H9 (cell line): ENCODE data around the gene PLEKHF1. TPM values are rescaled to one million over a fixed set of nuclear protein-coding genes. Genes with fewer than 3 reads are reported as not detected.

Experiments used
- DNase-seq: peaks from one replicate; pipeline ENCODE4 v3.0.0-alpha.2; 2017
- H2AFZ ChIP-seq: one replicate; pipeline ENCODE4 v1.6.1; 2013; ENCODE audit warnings: mild to moderate bottlenecking, low read length, control low read depth, moderate library complexity
- H2AK5ac ChIP-seq: 2 replicates; pipeline ENCODE4 v1.6.1; 2013; ENCODE audit warnings: low read length, control low read depth, mixed read lengths; ENCODE audit not compliant: insufficient read length
- H2BK120ac ChIP-seq: one replicate; pipeline ENCODE4 v1.6.1; 2013; ENCODE audit warnings: low read depth, mild to moderate bottlenecking, low read length, control low read depth, inconsistent platforms; ENCODE audit not compliant: poor library complexity, severe bottlenecking
- H2BK12ac ChIP-seq: 2 replicates; pipeline ENCODE4 v1.6.1; 2013; ENCODE audit warnings: low read length, control low read depth, mixed read lengths, low read depth; ENCODE audit not compliant: insufficient read length
- H2BK15ac ChIP-seq: 2 replicates; pipeline ENCODE4 v1.6.1; 2013; ENCODE audit warnings: low read depth, low read length, control low read depth
- H2BK20ac ChIP-seq: one replicate; pipeline ENCODE4 v1.6.1; 2013; ENCODE audit warnings: low read depth, mild to moderate bottlenecking, low read length, control low read depth, inconsistent platforms; ENCODE audit not compliant: poor library complexity, severe bottlenecking
- H2BK5ac ChIP-seq: 2 replicates; pipeline ENCODE4 v1.6.1; 2013; ENCODE audit warnings: low read length, control low read depth, mixed read lengths; ENCODE audit not compliant: insufficient read length
- H3K14ac ChIP-seq: 2 replicates; pipeline ENCODE4 v1.6.1; 2013; ENCODE audit warnings: low read length, control low read depth; ENCODE audit not compliant: insufficient read depth
- H3K18ac ChIP-seq: 2 replicates; pipeline ENCODE4 v1.6.1; 2013; ENCODE audit warnings: low read depth, mild to moderate bottlenecking, mixed read lengths, low read length, control low read depth; ENCODE audit not compliant: insufficient read length
- H3K23ac ChIP-seq: 2 replicates; pipeline ENCODE4 v1.6.1; 2013; ENCODE audit warnings: low read length, control low read depth, mixed read lengths, low read depth; ENCODE audit not compliant: insufficient read length
- H3K23me2 ChIP-seq: 2 replicates; pipeline ENCODE4 v1.6.1; 2013; ENCODE audit warnings: low read depth, mild to moderate bottlenecking, mixed read lengths, low read length, control low read depth; ENCODE audit not compliant: insufficient read length, poor library complexity, severe bottlenecking
- H3K27ac ChIP-seq: 2 replicates; pipeline ENCODE4 v1.5.1; 2013; ENCODE audit warnings: low read length, control low read depth, mixed read lengths, low read depth; ENCODE audit not compliant: insufficient read length
- H3K27me3 ChIP-seq: 2 replicates; pipeline ENCODE4 v1.6.1; 2013; ENCODE audit warnings: low read length, control low read depth, inconsistent platforms; ENCODE audit not compliant: insufficient read depth
- H3K4ac ChIP-seq: 2 replicates; pipeline ENCODE4 v1.6.1; 2013; ENCODE audit warnings: low read depth, mild to moderate bottlenecking, control low read depth, inconsistent platforms, low read length, moderate library complexity
- H3K4me1 ChIP-seq: 2 replicates; pipeline ENCODE4 v1.6.1; 2013; ENCODE audit warnings: low read length, control low read depth, inconsistent platforms; ENCODE audit not compliant: insufficient read depth
- H3K4me2 ChIP-seq: 2 replicates; pipeline ENCODE4 v1.6.1; 2013; ENCODE audit warnings: low read length, control low read depth, mixed read lengths; ENCODE audit not compliant: insufficient read length, insufficient read depth
- H3K56ac ChIP-seq: 2 replicates; pipeline ENCODE4 v1.6.1; 2013; ENCODE audit warnings: low read depth, mild to moderate bottlenecking, mixed read lengths, low read length, control low read depth; ENCODE audit not compliant: insufficient read length
- H3K79me1 ChIP-seq: 2 replicates; pipeline ENCODE4 v1.6.1; 2013; ENCODE audit warnings: low read depth, mild to moderate bottlenecking, moderate library complexity, low read length, control low read depth, inconsistent platforms; ENCODE audit not compliant: insufficient read depth, poor library complexity, severe bottlenecking
- H3K79me2 ChIP-seq: 2 replicates; pipeline ENCODE4 v1.6.1; 2013; ENCODE audit warnings: low read length, control low read depth, inconsistent platforms; ENCODE audit not compliant: insufficient read depth
- H3K9ac ChIP-seq: 2 replicates; pipeline ENCODE4 v1.6.1; 2013; ENCODE audit warnings: low read length, control low read depth, mixed read lengths; ENCODE audit not compliant: insufficient read length; ENCODE audit errors: extremely low read depth
- H3K9me3 ChIP-seq: one replicate; pipeline ENCODE4 v1.6.1; 2013; ENCODE audit warnings: low read depth, low read length, inconsistent platforms; ENCODE audit not compliant: control insufficient read depth
- H3T11ph ChIP-seq: one replicate; pipeline ENCODE4 v1.6.1; 2013; ENCODE audit warnings: mild to moderate bottlenecking, low read length, control low read depth, inconsistent platforms
- H4K20me1 ChIP-seq: one replicate; pipeline ENCODE4 v1.6.1; 2013; ENCODE audit not compliant: control insufficient read depth, insufficient read length, insufficient read depth
- H4K5ac ChIP-seq: 2 replicates; pipeline ENCODE4 v1.6.1; 2013; ENCODE audit warnings: low read depth, mild to moderate bottlenecking, mixed read lengths, low read length, control low read depth; ENCODE audit not compliant: insufficient read length
- H4K8ac ChIP-seq: replicated peaks from 2 replicates; pipeline ENCODE4 v1.6.1; 2013; ENCODE audit warnings: low read length, control low read depth, mixed read lengths, low read depth; ENCODE audit not compliant: insufficient read length
- H4K91ac ChIP-seq: 2 replicates; pipeline ENCODE4 v1.6.1; 2013; ENCODE audit warnings: low read depth, mild to moderate bottlenecking, moderate library complexity, mixed read lengths, low read length, control low read depth; ENCODE audit not compliant: insufficient read length
- H3K27ac Mint-ChIP-seq, 3 experiments: 2 replicates in 2 of 3; 3 replicates in 1 of 3; pipeline ENCODE4 v1.8.0; 2020 to 2021; ENCODE audit warnings: mixed read lengths in 3 of 3, mild to moderate bottlenecking in 1 of 3, moderate library complexity in 1 of 3
- H3K27me3 Mint-ChIP-seq: 2 replicates; pipeline ENCODE4 v1.8.0; 2021; ENCODE audit warnings: low read depth, mild to moderate bottlenecking, moderate library complexity, mixed read lengths
- H3K36me3 Mint-ChIP-seq, 3 experiments: 2 replicates in 2 of 3; 3 replicates in 1 of 3; pipeline ENCODE4 v1.8.0; 2020 to 2021; ENCODE audit warnings: low read depth in 3 of 3, mixed read lengths in 3 of 3; ENCODE audit not compliant: insufficient read depth in 1 of 3
- H3K4me1 Mint-ChIP-seq, 2 experiments: 2 replicates each; pipeline ENCODE4 v1.8.0; 2020; ENCODE audit warnings: mixed read lengths in 2 of 2
- H3K4me3 Mint-ChIP-seq, 2 experiments: 2 replicates in 1 of 2; 3 replicates in 1 of 2; pipeline ENCODE4 v1.8.0; 2020 to 2021; ENCODE audit warnings: mild to moderate bottlenecking in 2 of 2, mixed read lengths in 2 of 2, moderate library complexity in 1 of 2
- H3K9me3 Mint-ChIP-seq, 2 experiments: 2 replicates in 1 of 2; 3 replicates in 1 of 2; pipeline ENCODE4 v1.8.0; 2020; ENCODE audit warnings: mild to moderate bottlenecking in 2 of 2, mixed read lengths in 2 of 2, moderate library complexity in 1 of 2
- CTCF ChIP-seq: fragments of 200-600 bp; sonication (generic); conservative IDR thresholded peaks from 3 replicates; pipeline ENCODE4 v1.8.0; 2021; ENCODE audit warnings: antibody characterized with exemption, mild to moderate bottlenecking
- WGBS: extraction: QIAGEN DNeasy Blood & Tissue Kit; methylation state at CpG from one replicate; pipeline ENCODE4 v1.1.7; 2013; ENCODE audit warnings: missing lambda C conversion rate, low lambda C conversion rate, mixed read lengths; ENCODE audit not compliant: insufficient read length; ENCODE audit errors: extremely low coverage; 5-methylcytosine and 5-hydroxymethylcytosine counted together
- total RNA-seq: library from RNA; stranded (reverse); gene quantifications from 2 replicates; pipeline ENCODE4 v1.2.1, GENCODE V29; 2021

The PLEKHF1 gene
- total RNA-seq, 1 experiment from 2014 or later: 4.9 TPM

- Histone ChIP-seq H3T11ph (no peak overlapping the region), H3K4me2 (no peak overlapping the region), H4K8ac (no peak overlapping the region), H3K4me1 (no peaks in the 10 kb centered on the region), H2BK20ac (no peak overlapping the region), H2BK12ac (no peak overlapping the region), H4K91ac (no peak overlapping the region), H3K27ac (no peak overlapping the region), H2AFZ (no peak overlapping the region), H2BK5ac (no peak overlapping the region), H3K23me2 (no peaks in the 10 kb centered on the region), H2AK5ac (no peak overlapping the region), H4K5ac (no peak overlapping the region), H2BK120ac (no peak overlapping the region), H3K79me1 (no peaks in the 10 kb centered on the region), H3K27me3 (no peaks in the 10 kb centered on the region), H4K20me1 (no peaks in the 10 kb centered on the region), H3K9ac (no peak overlapping the region), H3K14ac (no peak overlapping the region; the same call in 1 of the 2 replicates), H3K4ac (no peak overlapping the region; the same call in 1 of the 2 replicates), H3K23ac (no peak overlapping the region), H2BK15ac (no peak overlapping the region), H3K18ac (no peak overlapping the region), H3K56ac (no peak overlapping the region), H3K9me3 (no peaks in the 10 kb centered on the region), H3K79me2 (no peaks in the 10 kb centered on the region)
- H3K4me3 Mint-ChIP-seq: no peak overlapping the region
- H3K36me3 Mint-ChIP-seq: no peaks in the 10 kb centered on the region
- no peaks in the 10 kb centered on the region for H3K9me3 Mint-ChIP-seq
- no peak for TF ChIP-seq CTCF
- no peak for DNase-seq
- H3K27ac Mint-ChIP-seq: peak overlapping the region in 1 of 3 experiments; percentile 49; a peak in 1 of 7 replicates
- WGBS: no CpG with 5 or more reads among the region's 7 CpGs
- H3K27me3 Mint-ChIP-seq: no peaks in the 10 kb centered on the region
- peaks cover 8 to 11% of the 10 kb centered on the region in 2 experiments for H3K4me1 Mint-ChIP-seq
These were observed 15.7 kb downstream of the PLEKHF1 start for GRCh38 chr19:29680937-29681336.
